HG03442 (cell line): ENCODE data around the gene ATIC.

ENCODE experiments used
- ATAC-seq: cut with Tn5 transposase; IDR thresholded peaks from one replicate; pipeline ENCODE4 v1.9.1; 2021; ENCODE audit warnings: mild to moderate bottlenecking, moderate library complexity; ENCODE audit not compliant: unreplicated experiment

Gene ATIC

DNA sequence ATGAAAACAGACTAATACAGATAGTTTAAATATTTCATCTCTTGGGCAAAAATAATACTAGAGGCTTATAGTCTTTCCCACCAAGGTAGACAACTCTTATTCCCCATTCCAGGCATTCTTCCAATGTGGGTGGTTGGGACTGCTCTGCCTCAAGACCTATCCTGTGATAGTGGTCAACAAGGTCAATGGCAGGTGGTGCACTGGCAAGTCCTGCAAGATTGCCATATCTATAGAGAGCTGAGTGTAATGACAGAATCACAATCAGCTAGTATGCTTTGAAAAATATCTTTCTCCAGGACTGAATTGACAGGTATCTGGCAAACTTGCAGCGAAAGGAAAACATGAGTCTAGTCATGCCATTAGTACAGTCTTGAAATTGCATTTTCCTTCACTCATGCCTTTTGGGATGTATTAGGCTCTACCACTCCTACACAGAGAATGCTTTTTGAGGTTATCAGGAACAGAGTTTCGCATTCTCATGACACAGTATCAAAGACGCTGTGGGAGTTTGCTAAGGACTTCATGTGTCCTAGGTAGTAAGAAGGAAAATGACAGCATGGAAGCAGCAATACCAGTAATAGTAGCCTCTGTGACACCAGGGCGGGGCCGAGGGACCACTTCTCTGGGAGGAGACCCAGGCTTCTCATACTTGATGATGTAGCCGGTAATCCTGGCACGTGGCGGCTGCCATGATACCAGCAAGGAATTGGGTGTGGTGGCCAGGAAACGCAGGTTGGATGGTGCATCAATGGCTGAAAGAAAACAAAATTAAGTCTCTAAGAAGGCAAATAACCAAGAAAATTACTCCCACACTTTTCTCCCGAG lies 63.0 kb downstream of the ATIC start:
- no peak for ATAC-seq

DNA sequence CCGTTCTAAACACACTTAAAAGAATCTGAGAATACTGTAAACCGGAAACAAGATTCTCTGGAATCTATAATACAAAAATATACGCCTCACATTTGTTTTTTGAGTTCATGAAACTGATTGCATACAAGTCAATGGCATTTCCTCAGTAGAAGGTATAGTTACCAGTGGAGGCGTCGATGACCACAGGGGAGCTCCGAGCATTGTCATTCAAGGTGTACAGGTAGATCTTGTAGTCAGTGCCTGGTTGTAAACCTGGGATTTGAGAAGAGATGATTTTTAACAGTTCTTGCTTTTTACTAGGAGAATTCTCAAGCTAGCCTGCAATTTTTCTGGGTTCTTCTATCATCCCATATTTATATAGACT lies 63.6 kb downstream of the ATIC start:
- ATAC-seq: no peak

DNA sequence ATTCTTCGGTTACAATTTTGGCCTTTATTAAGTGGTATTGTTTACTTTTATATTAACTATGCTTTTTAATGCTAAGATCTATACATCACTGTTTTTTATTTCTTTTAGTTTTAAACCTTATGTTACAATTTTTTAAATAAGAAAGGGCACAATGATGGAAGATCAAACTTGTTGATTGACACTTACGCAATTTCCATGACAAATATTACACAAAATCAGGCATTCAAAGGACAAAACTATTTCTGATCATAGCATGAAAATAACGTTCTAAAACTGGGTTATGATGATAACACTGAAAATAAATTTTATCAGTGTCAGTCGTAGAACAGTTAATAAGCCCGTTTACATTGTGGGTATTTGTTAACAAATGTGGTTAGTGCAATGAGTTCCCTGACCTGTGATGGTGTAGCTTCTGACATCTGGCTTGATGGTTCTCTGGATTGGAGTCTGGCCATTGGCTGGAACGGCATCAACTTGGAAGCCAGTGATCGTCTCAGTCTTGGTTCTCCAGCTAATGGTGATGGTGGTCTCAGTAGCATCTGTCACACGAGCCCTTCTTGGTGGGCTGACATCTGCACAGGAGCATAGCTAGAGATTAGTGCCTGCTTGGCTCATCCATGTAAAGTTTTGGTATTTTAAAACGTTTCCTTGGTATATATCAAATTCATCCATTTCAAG lies 64.4 kb downstream of the ATIC start:
- no peak for ATAC-seq

DNA sequence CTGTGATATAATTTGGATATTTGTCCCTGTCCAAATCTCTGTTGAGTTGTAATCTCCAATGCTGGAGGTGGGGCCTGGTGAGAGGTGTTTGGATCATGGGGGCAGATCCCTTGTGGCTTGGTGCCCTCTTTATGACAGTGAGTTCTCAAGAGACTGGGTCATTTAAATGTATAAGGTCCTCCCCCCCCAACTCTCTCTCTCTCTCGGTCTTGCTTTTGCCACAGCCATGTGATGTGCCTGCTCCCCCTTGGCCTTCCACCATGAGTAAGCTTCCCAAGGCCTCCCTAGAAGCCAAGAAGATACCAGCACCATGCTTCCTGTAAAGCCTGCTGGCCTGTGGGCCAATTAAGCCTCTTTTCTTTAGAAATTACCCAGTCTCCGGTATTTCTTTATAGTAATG lies 65.4 kb downstream of the ATIC start:
- ATAC-seq: no peak

DNA sequence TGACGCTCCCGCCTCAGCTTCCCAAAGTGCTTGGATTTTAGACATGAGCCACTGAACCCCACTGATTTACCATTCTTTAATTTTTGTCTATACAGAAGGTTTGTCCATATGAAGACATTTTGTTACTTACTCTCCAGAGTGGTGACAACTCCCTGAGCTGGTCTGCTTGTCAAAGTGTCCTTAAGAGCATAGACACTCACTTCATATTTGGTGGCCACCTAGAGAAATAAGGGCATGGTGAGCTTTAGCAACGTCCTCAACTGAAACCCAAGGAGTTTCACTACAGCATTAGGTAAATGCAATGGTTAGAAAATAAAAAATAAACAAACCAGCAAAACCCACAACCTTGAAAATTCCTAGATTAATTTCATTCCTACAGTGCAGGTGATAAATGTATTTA lies 66.2 kb downstream of the ATIC start:
- no peak for ATAC-seq

DNA sequence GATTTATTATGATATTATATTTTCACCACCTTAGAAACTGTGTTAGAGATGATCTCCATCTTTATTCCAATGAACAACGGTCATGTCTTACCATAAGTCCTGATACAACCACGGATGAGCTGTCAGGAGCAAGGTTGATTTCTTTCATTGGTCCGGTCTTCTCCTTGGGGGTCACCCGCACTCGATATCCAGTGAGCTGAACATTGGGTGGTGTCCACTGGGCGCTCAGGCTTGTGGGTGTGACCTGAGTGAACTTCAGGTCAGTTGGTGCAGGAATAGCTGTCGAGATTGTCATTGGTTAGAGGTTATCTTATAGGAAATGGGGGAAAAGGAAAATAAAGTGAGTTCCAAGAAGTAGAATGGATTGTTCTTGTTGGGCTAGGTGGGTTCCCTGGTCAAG lies 67.2 kb downstream of the ATIC start:
- ATAC-seq: no peak

DNA sequence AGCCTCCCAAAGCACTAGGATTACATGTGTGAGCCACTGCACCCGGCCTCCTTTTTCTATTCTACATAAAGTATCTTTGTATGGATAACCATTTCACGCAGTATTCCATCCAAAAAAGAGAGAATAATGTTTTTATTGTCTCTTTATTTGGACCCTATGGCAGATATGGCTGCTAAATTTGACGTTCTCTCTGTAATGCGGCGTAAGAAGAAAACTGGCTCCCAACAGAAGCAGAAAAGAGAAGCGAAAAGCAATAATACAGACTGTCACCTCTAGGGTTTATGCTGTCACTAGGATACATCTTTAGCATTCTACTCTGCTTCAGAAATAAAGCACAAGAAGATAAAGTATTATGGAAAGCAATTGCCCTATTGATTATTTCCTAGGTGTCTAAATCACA lies 68.1 kb downstream of the ATIC start:
- no peak for ATAC-seq

DNA sequence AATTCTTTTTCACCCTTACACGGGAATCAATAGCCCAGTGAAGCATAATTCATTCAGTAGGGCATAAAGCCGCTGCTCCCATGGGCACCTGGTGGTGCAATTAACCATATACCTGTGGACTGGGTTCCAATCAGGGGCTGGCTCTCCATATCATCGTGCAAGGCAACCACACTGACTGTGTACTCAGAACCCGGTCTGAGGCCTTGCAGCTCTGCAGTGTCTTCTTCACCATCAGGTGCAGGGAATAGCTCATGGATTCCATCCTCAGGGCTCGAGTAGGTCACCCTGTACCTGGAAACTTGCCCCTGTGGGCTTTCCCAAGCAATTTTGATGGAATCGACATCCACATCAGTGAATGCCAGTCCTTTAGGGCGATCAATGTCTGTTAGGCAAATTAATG lies 68.8 kb downstream of the ATIC start:
- ATAC-seq: no peak

DNA sequence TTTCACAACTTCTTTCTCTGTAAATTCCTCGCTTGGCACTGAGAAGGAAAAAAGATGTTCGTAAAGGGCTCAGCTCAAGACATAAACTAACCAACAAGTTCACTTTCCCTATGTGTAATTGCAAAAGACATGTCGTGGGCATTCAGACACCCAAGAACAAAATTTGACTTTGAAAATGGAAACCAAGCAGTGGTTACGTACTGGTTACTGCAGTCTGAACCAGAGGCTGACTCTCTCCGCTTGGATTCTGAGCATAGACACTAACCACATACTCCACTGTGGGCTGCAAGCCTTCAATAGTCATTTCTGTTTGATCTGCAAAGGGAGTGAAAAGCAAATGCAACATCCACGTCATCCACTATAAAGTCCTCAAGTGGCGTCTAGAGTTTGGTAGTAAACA lies 70.2 kb downstream of the ATIC start:
- no peak for ATAC-seq

DNA sequence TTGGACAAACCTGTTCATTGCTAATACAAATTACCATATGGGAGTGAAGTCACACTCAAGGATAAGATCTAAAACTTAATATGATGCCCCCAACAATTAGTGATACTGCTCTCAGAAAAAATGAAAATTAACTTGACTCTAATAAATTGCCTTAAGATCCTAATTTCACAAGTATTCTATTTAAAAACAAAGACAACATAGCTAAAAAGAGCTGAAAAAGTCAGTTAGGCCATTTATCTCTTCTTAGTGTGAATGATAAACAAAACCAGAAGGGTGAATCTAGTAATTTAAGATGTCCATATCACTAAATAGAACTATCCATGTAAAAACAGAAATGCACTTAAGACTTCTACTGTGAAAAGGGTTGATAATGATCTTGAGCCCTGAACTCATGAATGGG lies 70.6 kb downstream of the ATIC start:
- ATAC-seq: no peak

DNA sequence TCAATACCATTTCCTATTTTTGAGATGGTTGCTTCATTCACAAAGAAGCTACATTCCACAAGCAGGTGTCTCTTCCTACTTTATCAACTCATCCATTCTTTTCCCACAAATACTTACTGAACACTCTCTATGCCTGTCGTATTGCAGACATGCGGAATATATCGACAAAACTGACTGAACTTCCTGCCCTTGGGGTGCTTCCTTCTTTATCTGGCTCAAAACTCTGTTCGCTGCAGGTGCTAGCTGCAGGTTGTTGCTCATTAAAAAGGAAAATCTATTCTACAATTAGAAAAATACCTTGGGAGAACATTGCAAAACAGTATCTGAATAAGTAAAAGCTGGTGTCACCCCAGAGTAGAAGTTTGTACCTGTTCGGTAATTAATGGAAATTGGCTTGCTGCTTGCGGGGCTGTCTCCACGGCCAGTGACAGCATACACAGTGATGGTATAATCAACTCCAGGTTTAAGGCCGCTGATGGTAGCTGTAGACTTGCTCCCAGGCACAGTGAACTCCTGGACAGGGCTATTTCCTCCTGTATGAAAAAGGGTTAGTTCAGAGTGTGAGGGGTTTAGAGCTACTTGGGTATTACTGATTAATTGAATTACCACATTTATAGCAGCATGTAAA lies 71.9 kb downstream of the ATIC start:
- no peak for ATAC-seq

DNA sequence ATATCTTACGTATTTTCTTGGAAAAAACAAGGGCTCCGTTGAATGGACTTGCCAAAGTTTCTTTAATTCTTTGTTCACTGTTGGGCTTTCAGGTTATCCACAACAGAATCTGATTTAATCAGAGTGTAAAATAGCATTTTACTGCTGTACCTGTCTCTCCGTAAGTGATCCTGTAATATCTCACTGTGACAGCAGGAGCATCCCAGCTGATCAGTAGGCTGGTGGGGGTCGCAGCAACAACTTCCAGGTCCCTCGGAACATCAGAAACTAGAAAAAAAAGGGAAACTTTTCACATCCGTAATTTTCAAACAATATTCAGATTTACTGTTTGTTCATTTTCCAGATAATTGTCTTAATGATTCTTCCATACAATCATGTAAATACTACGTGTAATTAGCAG lies 72.9 kb downstream of the ATIC start:
- ATAC-seq: no peak

DNA sequence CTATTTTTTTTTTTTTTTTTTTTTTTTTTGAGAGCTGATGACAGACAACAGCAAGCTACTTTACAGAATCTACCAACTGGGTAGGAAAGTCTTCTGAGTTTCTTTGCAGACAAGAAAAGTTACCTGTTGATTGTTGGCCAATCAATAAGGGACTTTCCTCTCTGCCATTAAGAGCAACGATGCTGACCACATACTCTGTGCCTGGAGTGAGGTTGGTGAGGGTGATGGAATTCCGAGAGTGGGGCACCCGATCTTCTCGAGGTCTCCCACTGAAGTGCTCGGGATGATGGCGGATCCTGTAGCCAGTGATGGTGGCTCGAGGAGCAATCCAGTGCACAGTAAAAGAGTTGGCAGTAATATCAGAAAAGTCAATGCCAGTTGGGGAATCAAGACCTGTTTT lies 74.7 kb downstream of the ATIC start:
- no peak for ATAC-seq

DNA sequence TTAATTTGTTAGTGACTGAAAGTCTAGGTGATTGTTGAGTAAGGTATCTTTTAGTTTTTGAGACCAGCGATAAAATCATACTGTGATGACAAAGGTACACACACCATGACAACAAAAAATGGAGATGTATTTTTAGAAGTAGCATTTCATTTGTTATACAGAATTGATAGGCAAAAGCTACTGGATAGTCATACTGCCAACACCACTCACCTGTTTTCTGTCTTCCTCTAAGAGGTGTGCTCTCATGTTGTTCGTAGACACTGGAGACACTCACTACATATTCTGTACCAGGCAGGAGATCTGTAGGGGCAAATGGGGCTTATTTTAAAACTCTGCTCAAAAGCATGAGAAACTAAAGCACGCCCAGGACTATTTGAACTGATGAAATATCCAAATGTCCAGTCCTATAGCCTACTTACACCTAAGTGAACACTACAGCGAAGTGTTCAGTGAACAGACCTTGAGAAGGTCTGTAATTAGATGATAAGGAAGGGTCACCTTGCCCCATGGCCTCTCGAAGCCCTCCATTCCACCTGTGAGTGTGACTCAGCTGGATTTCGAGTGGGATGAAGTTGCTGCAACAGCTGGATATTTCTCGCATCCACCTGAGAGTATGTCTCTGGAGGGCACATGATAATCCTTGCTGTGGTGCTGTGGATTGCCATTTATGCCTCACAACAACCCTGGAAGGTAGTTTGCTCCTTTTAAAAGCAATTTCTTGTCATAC lies 76.3 kb downstream of the ATIC start:
- no peak for ATAC-seq

DNA sequence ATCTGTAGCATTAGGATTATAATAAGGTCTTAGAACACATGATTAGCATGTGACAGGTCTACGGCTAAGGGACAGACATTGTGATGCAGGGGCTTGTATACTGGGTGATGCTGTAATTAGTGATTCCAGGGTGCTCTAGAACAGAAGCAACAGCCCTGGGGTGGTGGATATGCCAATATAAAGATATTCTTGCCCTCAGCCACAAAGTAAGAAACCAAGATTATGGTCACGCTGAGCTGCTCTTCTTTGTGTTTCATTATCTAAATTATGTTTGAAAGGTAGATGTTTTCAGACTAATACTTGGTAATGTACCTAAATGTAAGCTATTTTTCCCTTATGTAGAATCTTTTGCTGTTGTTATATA lies 78.7 kb downstream of the ATIC start:
- no peak for ATAC-seq

DNA sequence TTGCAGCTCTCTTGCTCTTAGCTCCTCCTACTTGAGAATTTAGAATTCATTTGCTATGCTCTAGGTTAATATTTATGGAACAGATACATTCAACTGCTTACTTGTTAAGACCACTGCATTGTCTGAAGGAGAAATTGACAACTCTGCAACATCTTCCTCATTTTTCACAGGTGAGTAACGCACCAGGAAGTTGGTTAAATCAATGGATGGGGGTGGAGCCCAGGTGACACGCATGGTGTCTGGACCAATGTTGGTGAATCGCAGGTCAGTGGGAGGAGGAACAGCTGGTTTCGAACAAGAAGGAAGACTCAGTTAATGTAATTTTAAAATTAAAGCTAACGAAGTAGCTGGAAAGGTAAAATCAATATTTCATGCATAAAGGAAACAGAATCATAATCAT lies 79.7 kb downstream of the ATIC start:
- no peak for ATAC-seq

DNA sequence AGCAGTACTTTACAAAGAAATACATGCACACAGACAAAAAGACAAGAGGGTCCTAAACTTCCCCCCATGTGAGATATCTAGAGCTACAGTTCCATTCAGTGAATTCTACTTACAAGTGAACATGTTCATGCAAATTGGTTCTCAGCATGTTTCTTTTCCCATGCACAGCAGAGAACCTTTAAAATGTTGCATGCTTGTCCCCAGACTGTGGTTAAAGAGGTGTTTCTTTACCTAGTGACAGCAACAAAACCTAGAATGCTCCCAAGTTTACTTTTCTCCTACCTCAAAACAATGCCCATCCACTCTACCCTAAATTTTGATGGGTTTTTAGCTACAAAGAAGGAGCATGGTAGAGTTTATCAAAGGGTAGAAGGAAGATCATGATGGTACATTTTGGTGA lies 80.3 kb downstream of the ATIC start:
- ATAC-seq: no peak

DNA sequence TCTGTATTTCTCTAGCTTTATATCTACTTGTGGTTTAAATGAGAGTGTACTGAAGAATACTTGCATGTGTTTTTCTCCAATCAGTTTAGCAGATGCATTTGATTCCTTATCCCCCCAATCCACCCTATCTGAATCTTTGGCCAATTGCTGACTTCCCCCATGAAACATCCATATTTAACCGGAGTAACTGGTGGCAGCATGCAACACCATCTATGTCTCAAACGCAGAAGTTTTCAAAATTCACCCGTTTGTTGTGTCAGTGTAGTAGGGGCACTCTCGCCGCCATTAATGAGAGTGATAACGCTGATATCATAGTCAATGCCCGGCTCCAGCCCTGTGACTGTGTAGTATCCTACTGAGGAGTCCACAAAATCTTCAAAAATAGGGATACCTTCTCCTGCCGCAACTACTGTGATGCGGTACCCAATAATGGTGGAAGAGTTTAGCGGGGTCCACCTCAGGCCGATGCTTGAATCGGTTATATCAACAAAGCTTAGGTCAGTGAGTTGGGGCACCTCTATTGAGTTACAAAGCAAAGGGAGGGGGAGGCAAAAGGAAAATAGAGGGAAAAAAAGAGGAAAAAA lies 80.9 kb downstream of the ATIC start:
- ATAC-seq: no peak

DNA sequence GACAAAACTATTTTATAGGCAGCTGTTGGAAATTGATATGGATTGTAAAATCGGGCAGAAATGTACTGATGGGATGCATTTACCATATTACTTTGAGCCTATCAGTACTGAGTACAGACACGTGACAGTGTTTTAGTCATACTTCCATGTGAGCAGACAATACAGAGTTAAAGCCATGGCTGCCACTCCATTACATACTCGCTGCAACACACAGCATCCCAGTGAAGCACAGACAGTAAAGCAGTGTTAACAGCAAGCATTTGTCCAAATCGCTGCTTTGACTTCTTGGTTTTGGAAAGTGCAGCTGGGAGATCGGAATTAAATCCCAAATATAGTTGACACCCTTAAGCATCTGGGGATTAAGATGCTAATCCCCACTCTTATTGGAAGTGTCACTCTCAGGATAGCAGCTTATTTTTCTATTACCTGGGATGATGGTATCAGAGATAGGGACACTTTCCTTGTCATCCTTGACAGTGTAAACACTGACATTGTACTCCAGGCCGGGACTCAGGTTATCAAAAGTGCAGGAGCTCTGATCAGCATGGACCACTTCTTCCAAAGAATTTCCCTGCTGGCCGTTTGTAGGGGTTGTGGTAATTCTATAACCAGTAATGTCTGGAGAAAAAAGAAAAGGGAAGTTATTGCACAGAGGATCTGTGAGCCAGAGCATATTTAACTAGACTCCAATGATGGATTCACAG lies 82.4 kb downstream of the ATIC start:
- ATAC-seq: no peak

DNA sequence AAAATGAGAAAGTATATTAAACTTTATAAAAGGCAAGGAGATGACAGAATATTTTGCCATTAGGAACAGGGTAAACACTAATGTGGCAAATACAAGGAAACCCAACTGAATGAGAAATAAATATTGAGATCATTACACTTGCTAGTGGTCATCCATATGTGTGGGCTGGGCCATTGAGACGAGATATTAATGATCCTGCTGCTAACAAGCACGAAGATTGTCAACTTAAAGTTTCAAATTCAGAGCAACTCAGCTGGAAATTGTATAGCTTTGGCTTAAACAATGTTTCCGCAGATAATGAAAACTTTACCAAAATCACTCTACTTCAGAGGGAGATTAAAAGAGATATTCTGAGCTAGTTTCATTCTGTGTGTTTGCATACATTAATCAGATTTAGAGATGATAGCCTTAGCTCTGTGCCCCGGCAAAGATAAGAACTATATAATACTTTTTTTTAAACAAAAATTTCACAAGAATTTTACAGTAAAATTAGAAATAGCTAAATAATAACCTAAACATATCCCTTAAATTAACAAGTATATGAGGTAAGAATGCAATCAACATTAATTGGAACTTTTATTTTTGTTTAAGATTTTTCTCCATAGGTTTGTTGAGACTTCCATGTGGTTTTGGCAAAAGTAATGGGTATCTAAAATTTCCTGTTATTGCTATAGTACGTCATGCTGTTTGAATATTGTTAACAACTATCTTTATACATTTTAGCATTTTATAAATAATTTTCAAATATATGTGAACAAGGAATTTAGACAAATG lies 84.0 kb downstream of the ATIC start:
- ATAC-seq: no peak
